Umbilical cord (tissue), 2 donors: ENCODE results near the gene NOS2. TPM values are rescaled to one million over a fixed set of nuclear protein-coding genes. Genes with fewer than 3 reads are reported as not detected.
A peak's percentile ranks its signal among the peaks of the same experiment; 100 is the strongest.
"Not testable (repeated sequence)": the region's sequence is repeated elsewhere in the genome, so short reads cannot be mapped to it uniquely, and the experiment has no call there.

Experiments
- DNase-seq: peaks from one replicate; pipeline ENCODE4 v3.0.0-alpha.2; 2015; ENCODE audit warnings: low spot score
- total RNA-seq: library from RNA; depleted of rRNA; stranded (reverse); fragments of >200 nt; gene quantifications from one replicate; pipeline ENCODE4 v1.2.3, GENCODE V29; 2014; ENCODE audit warnings: low replicate concordance; ENCODE audit not compliant: insufficient read depth

The NOS2 gene
- total RNA-seq, 1 donor from 2014 or later, result not detected

GRCh38 chr17:27788919-27789318, 11.4 kb downstream of the NOS2 start:
- no peak for DNase-seq

DNA sequence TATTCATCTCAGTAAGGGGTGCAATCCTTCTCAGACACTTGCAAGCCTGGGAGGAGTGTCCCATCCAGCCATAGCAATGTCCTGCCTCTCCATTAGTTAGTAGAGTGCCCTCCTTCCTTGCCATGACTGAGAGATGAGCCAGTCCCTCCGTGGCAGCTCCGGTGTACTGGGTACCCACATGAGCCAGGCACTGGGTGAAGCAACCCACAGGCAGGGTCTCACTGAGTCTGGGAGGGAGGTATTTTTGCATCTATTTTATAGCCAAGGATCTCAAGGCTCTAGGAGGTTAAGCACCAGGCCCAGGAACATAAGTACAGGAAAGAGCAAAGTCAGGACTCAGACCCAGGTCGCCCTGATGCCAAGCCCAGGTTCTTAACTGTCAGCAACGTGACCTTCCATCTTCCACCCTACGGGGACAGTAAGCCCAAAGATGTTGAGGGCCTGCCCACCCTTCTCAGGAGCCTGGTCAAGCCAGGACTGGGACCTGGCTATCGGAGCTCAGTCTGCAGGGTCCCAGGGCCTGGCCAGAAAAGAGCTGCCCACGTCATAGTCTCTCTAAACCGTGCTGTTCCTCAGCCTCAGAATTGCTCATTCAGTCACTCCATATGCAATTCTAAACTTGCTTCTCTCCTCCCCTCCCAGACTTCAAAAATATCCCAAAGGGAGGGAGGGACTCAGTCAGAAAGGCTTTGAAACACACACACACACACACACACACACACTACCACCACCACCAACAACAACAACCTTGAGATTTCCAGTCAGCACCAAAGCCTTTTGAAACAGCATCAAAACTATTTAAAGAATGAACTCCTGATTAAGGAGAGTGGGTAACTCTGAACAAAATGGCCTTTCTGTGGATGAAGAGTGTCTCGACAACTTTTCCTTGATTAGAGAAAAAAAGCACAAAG, 16.6 kb downstream of the NOS2 start:
- no peak for DNase-seq

DNA sequence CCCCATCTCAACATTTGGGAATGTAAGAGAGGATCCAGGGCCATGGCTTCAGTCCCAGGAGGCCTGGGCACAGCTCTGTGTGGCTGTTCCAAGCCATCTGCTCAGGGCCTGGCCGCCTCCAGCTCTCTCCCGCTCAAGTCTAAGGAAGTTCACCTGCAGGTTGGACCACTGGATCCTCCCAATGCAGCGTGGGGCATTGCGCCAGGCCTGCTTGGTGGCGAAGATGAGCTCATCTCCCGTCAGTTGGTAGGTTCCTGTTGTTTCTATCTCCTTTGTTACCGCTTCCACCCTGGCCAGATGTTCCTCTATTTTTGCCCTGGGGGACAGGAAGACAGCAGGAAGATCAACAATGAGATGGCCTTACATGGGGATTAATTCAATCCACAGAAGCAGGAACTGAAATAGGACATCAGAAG, 17.5 kb downstream of the NOS2 start:
- no peak for DNase-seq

DNA sequence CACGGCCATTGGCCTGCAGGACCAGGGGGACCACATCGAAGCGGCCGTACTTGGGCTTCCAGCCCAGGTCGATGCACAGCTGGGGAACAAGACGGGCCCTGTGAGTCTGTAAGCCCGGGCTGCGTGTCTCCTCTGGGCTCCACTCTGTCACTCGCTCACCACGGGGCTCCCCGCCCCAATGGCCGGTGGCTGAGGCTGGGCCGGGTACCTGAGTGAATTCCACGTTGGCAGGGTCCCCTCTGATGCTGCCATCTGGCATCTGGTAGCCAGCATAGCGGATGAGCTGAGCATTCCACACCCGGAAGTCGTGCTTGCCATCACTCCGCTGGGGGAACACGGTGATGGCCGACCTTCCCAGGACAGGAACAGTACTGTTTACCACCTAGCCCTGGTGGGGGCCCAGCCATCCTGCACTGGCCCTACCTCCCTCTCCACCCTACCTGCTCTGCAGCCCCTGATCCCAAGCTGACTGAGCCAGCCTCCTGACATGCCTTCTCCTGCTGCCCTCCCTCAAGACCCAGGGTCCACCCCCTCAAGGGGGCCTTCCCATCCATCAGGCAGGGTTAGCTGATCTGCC, 19.4 kb downstream of the NOS2 start:
- no peak for DNase-seq

DNA sequence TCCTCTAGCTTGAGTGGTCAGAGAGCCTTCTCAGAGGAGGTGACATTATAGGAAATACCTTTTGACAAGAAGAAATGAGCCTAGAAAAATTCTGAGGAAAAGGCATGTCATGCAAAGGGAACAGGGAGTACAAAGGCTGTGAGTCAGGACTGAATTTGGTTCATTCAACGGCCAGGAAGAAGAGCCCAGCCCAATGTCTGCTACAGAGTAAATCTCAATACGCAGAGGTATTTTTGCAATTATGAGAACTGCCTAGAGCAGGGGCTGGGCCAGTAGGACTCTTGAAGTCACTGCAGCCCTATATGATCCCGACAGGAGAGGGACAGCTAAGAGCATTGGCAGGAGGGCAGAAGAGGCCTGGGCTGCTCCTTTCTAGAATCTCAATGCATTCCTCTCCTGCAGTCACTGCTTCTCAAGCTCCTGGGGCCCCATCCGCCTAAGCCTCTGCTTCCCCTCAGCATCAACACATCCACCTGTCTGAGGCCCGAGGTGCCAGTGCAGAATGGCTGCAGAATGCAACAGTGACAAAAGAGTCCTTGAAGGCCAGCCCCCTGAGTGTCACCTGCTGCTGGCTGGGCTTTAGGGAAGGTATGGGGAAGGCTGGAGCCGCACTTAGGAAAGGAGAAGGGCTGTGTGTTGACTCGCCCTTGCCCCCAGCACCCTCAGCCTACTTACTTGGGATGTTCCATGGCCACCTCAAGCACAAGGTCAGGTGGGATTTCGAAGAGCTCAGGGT, 20.1 kb downstream of the NOS2 start:
- no peak for DNase-seq

DNA sequence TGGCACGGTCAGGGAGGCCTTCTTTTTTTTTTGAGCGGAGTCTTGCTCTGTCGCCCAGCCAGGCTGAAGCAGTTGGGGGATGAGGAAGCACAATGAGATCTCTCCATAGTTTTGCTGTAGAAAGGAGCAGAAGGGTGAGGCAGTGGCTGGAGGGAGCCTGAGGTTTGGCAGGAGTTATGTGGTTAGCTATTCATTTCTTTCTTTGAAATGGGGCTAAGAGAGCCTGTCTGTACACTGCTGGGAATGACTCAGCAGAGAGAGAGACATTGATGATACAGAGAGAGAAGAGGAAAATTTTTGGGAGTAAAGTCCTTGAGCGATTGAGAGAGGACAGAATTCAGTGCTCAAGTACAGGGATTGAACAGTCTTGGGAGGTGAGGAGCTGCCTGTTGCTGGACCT, 22.1 kb downstream of the NOS2 start:
- DNase-seq, result no peak

- no peak for DNase-seq
These were observed 23.3 kb downstream of the NOS2 start for GRCh38 chr17:27776882-27777624.

- no peak for DNase-seq
These were observed 28.7 kb downstream of the NOS2 start for GRCh38 chr17:27771586-27771985.

GRCh38 chr17:27770877-27771276, 29.5 kb downstream of the NOS2 start:
- DNase-seq, result no peak

- no peak for DNase-seq
These were observed 31.4 kb downstream of the NOS2 start for GRCh38 chr17:27768858-27769410.

DNA sequence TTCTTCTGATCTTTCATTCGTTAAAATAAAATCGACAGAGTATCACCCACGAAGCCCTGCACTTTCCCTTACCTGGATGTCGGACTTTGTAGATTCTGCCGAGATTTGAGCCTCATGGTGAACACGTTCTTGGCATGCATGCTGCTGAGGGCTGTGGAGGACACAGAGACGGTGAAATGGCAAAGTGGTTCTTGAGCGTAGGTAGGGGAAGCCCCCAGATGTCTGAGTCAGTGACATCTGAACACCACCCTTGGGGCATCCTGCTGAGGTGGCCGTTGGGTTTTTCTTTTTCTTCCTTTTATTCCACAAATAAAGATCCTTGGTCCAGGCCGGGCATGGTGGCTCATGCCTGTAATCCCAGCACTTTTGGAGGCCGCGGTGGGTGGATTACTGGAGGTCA, 33.9 kb downstream of the NOS2 start:
- DNase-seq, result no peak

- no peak for DNase-seq
These were observed 35.0 kb downstream of the NOS2 start for GRCh38 chr17:27765353-27765752.

DNA sequence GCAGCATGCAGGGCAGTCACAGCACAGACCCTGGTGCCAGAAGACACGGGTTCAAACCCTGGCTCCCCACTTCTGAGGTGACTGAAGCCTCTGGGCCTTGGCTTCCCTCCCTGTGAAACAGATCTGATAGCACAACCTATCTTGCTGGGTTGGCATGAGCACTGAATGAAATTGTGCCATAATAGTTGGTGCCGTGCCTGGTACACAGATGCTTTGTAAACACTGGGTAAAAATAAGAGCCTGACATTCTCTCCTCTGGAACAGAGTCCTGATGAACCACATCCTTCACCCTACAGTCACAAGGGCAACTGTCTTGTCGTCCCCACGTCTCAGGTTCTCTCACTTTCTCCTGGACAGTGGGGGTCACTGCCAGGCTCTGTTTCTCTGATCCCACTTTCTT, 35.7 kb downstream of the NOS2 start:
- DNase-seq, result no peak

- DNase-seq, result peak; percentile 12
These were observed 37.6 kb downstream of the NOS2 start for GRCh38 chr17:27762527-27763305.

- DNase-seq, result not testable (repeated sequence)
These were observed 39.4 kb downstream of the NOS2 start for GRCh38 chr17:27760931-27761330.

GRCh38 chr17:27760069-27760885, 40.1 kb downstream of the NOS2 start:
- peak; percentile 26 for DNase-seq

GRCh38 chr17:27759528-27759927, 40.8 kb downstream of the NOS2 start:
- DNase-seq, result no peak

- DNase-seq, result no peak
These were observed 43.6 kb downstream of the NOS2 start for GRCh38 chr17:27756467-27757371.
